ENCODE measurements around the gene MAP3K8. TPM values are rescaled to one million over a fixed set of nuclear protein-coding genes. Genes with fewer than 3 reads are reported as not detected.

MAP3K8 gene
- polyA plus RNA-seq, 1 donor, result 10.8 TPM

Other genes starting within 250 kb of the MAP3K8 start
- gene MTPAP, start 84.9 kb upstream of the MAP3K8 start, polyA plus RNA-seq (ENCODE audit: insufficient read length), result 32.4 TPM
- gene LYZL2, start 195.6 kb downstream of the MAP3K8 start, polyA plus RNA-seq (ENCODE audit: insufficient read length), result not detected